Hepatocyte (in vitro differentiated cells): ENCODE measurements around the gene UGT1A6. TPM values are rescaled to one million over a fixed set of nuclear protein-coding genes. Genes with fewer than 3 reads are reported as not detected.
A peak's percentile ranks its signal among the peaks of the same experiment; 100 is the strongest.

Experiments used
- DNase-seq: peaks from one replicate; pipeline ENCODE4 v3.0.0-alpha.2; 2016; ENCODE audit warnings: low spot score
- H2AFZ ChIP-seq: fragments of 200-600 bp; sonication (generic); 2 replicates; pipeline ENCODE4 v1.6.0; 2016; ENCODE audit warnings: antibody characterized with exemption, mild to moderate bottlenecking
- H3K27ac ChIP-seq: fragments of 200-600 bp; sonication (generic); 2 replicates; pipeline ENCODE4 v1.5.1; 2016; ENCODE audit warnings: mild to moderate bottlenecking
- H3K27me3 ChIP-seq: fragments of 200-600 bp; sonication (generic); 2 replicates; pipeline ENCODE4 v1.6.1; 2016
- H3K36me3 ChIP-seq: fragments of 200-600 bp; sonication (generic); replicated peaks from 2 replicates; pipeline ENCODE4 v1.5.1; 2016; ENCODE audit warnings: low read depth; ENCODE audit not compliant: insufficient read depth
- H3K4me1 ChIP-seq: fragments of 200-600 bp; sonication (generic); 2 replicates; pipeline ENCODE4 v1.5.1; 2016; ENCODE audit warnings: mild to moderate bottlenecking, moderate library complexity; ENCODE audit not compliant: insufficient read depth
- H3K4me2 ChIP-seq: fragments of 200-600 bp; sonication (generic); 2 replicates; pipeline ENCODE4 v1.6.0; 2016
- H3K4me3 ChIP-seq: fragments of 200-600 bp; sonication (generic); 2 replicates; pipeline ENCODE4 v1.5.1; 2016; ENCODE audit warnings: mild to moderate bottlenecking
- H3K79me2 ChIP-seq: fragments of 200-600 bp; sonication (generic); 2 replicates; pipeline ENCODE4 v1.6.0; 2017; ENCODE audit warnings: mild to moderate bottlenecking
- H3K9me2 ChIP-seq: fragments of 200-600 bp; sonication (generic); replicated peaks from 2 replicates; pipeline ENCODE4 v1.6.0; 2017; ENCODE audit warnings: mild to moderate bottlenecking; ENCODE audit not compliant: insufficient read depth
- H3K9me3 ChIP-seq: fragments of 200-600 bp; sonication (generic); 2 replicates; pipeline ENCODE4 v1.5.1; 2016; ENCODE audit warnings: low read depth, mild to moderate bottlenecking
- H4K20me1 ChIP-seq: fragments of 200-600 bp; sonication (generic); 2 replicates; pipeline ENCODE4 v1.6.0; 2016; ENCODE audit warnings: mild to moderate bottlenecking; ENCODE audit not compliant: insufficient read depth, poor library complexity, severe bottlenecking
- CTCF ChIP-seq: fragments of 200-600 bp; sonication (generic); IDR thresholded peaks from 2 replicates; pipeline ENCODE4 v1.5.1; 2016; ENCODE audit warnings: antibody characterized with exemption, mild to moderate bottlenecking; ENCODE audit not compliant: poor library complexity
- EZH2 ChIP-seq: fragments of 200-600 bp; sonication (generic); IDR thresholded peaks from 2 replicates; pipeline ENCODE4 v1.6.1; 2016; ENCODE audit warnings: antibody characterized with exemption, mild to moderate bottlenecking, borderline replicate concordance
- EZH2phosphoT487 ChIP-seq: fragments of 200-600 bp; sonication (generic); IDR thresholded peaks from one replicate; pipeline ENCODE4 v1.6.1; 2018; ENCODE audit warnings: antibody characterized with exemption, mild to moderate bottlenecking, low read depth, moderate library complexity; ENCODE audit not compliant: unreplicated experiment, severe bottlenecking
- WGBS: methylation state at CpG from one replicate; pipeline ENCODE4 v1.1.6; 2016; ENCODE audit warnings: low lambda C conversion rate; ENCODE audit errors: missing lambda C conversion rate; 5-methylcytosine and 5-hydroxymethylcytosine counted together
- polyA plus RNA-seq: library from polyadenylated mRNA; unstranded; fragments of >200 nt; fragmentation: Nextera tagmentation; extraction: Ambion mirVana; gene quantifications from 2 replicates; pipeline ENCODE4 v1.2.1, GENCODE V29; 2016
- total RNA-seq: library from RNA; depleted of rRNA; stranded (reverse); fragments of >200 nt; gene quantifications from 2 replicates; pipeline ENCODE4 v1.2.3, GENCODE V29; 2014

UGT1A6 gene
- total and polyA plus RNA-seq, 2 experiments from 2014 or later = 0.77 to 3.4 TPM

DNA sequence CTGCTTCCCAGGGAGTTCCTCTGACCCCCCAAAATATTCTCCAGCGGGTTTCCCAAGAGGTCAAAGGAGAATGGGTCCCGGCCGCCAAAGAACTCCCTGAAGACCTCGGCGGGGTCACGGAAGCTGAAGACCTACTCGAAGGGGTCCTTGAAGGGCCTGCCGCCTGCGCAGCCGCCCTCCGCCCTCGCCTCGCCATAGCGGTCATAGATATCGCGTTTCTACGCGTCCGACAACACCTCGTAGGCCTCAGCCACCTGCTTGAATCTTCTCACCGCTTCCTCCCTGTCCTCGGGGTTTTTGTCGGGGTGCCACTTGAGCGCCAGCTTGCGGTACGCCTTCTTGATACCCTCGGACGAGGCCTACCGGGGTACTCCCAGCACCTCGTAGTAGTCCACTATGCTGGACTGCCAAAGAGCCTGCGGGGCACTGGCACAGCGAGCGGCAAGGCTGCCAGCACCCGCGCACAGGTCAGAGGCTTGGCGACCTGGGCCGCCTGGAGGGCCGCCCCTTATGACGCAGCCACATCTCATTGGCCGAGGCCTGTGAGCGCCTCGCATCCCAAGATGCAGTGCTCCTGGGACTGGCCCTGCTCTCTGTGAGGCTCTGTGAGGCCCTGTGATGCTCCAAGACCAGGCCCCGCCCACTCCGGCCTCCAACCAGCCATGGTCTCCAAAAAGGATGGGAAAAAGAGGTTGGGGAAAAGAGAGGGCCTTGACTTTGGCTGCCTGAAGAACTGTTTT lies 62.4 kb downstream of the UGT1A6 start:
- no peaks in the 10 kb centered on the region for H3K79me2 ChIP-seq
- H3K9me2 ChIP-seq = no peaks in the 10 kb centered on the region
- peaks cover 11% of the 10 kb centered on the region for H3K4me1 ChIP-seq
- 96% methylated on average over 38 of the region's 44 CpGs for WGBS
- no peaks in the 10 kb centered on the region for H3K9me3 ChIP-seq
- no peak overlapping the region for H2AFZ ChIP-seq
- no peak overlapping the region for H3K27ac ChIP-seq
- H3K36me3 ChIP-seq = no peaks in the 10 kb centered on the region
- no peak for DNase-seq
- no peak overlapping the region for H3K4me3 ChIP-seq
- H4K20me1 ChIP-seq = no peaks in the 10 kb centered on the region
- TF ChIP-seq EZH2 = no peak
- H3K4me2 ChIP-seq = no peak overlapping the region
- H3K27me3 ChIP-seq = no peaks in the 10 kb centered on the region

GRCh38 chr2:233756429-233757081 lies 63.9 kb downstream of the UGT1A6 start:
- no peak overlapping the region for H2AFZ ChIP-seq
- H3K27ac ChIP-seq = peak overlapping the region; percentile 50
- H3K79me2 ChIP-seq = no peaks in the 10 kb centered on the region
- WGBS = 67% methylated on average over 7 of the region's 7 CpGs
- no peaks in the 10 kb centered on the region for H3K27me3 ChIP-seq
- TF ChIP-seq EZH2 (no peak), EZH2phosphoT487 (no peak), CTCF (no peak)
- H3K9me2 ChIP-seq = no peaks in the 10 kb centered on the region
- H3K4me3 ChIP-seq = no peak overlapping the region
- no peak overlapping the region for H3K4me2 ChIP-seq
- no peaks in the 10 kb centered on the region for H3K9me3 ChIP-seq
- peaks cover 11% of the 10 kb centered on the region for H3K4me1 ChIP-seq
- DNase-seq = peak; percentile 58
- no peaks in the 10 kb centered on the region for H4K20me1 ChIP-seq
- H3K36me3 ChIP-seq = no peaks in the 10 kb centered on the region

DNA sequence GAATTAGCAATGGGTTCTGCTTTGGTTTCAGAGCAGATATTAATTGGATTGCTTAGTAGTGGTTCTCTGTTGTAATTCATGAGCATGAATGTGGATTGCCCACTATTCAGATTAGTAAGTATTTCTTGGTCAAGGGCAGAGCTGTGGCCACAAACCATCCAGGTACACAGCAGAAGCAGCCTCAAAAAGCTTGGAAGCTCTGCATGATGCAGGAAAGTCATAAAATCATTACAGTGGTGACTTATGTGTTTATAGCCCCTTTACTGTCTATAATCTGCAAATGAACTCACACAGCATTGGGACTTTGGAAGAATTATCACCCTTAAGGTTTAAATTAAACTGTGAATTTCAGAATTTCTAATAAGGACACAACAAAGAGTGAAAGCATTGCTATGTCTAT lies 65.5 kb downstream of the UGT1A6 start:
- peaks cover 11% of the 10 kb centered on the region for H3K4me1 ChIP-seq
- no peak for DNase-seq
- no peak overlapping the region for H3K4me3 ChIP-seq
- no peak overlapping the region for H3K4me2 ChIP-seq
- no peaks in the 10 kb centered on the region for H3K79me2 ChIP-seq
- TF ChIP-seq EZH2 (no peak), CTCF (no peak), EZH2phosphoT487 (no peak)
- no peaks in the 10 kb centered on the region for H3K9me2 ChIP-seq
- no peaks in the 10 kb centered on the region for H4K20me1 ChIP-seq
- H3K36me3 ChIP-seq = no peaks in the 10 kb centered on the region
- no peaks in the 10 kb centered on the region for H3K27me3 ChIP-seq
- H3K9me3 ChIP-seq = no peaks in the 10 kb centered on the region
- no peak overlapping the region for H2AFZ ChIP-seq
- H3K27ac ChIP-seq = peak overlapping the region; percentile 74

- Histone ChIP-seq H3K27me3 (no peaks in the 10 kb centered on the region), H3K79me2 (no peaks in the 10 kb centered on the region), H3K27ac (peak overlapping the region; percentile 49), H3K9me3 (no peaks in the 10 kb centered on the region), H3K4me2 (no peak overlapping the region), H3K4me1 (peaks cover 11% of the 10 kb centered on the region), H3K4me3 (no peak overlapping the region), H3K36me3 (no peaks in the 10 kb centered on the region), H2AFZ (no peak overlapping the region), H4K20me1 (no peaks in the 10 kb centered on the region), H3K9me2 (no peaks in the 10 kb centered on the region)
- DNase-seq = no peak
- TF ChIP-seq EZH2phosphoT487 (no peak), CTCF (no peak), EZH2 (no peak)
- 87% methylated on average over 2 of the region's 2 CpGs for WGBS
These were observed 66.2 kb downstream of the UGT1A6 start for GRCh38 chr2:233758849-233759248.
